ENCODE data around the gene TCP11.
A peak's percentile ranks its signal among the peaks of the same experiment; 100 is the strongest.

Gene TCP11

GRCh38 chr6:35174088-35174434, 32.9 kb upstream of the TCP11 start:
- no peak for TF ChIP-seq CTCF (IDR thresholded peaks at IDR 0.05; ENCODE audit: low read depth, low read length)
- in situ Hi-C loops (cut with HindIII; ENCODE audit: low sequenced_read_pairs): no loop called here
- H3K4me3 ChIP-seq (ENCODE audit: low read depth, low read length): no peak overlapping the region
- DNase-seq (ENCODE audit: low read depth, low spot score): no peak

DNA sequence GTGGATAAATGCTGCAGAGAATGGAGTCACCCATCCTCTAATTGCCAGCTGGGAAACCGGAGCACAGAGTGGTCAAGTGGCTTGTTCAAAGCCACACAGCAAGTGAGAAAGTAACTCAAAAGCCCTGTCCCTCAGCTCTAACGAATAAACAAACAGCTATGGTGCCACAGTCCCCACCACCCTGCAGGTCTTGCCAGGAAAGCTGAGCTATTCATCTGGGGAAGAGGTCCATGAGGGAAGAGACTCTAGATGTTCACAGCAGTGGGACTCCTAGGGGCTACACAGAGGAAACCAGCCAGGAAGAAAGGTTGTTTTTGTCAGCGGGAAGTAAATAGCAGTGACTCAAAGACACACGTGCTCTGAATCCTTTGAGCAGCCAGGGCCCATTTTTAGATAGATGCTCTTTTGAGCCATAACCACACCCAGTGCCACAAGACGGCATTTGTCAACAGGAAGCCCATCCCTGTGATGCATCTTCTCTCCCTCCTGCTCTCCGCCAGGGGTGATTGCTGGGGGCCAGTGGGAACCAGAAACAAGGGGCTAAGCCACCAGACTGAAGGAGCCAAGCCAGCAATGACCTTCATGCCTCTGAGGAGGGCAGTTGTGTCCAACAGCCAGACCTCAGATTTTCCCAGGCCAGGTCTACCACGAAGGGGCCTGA, 32.4 kb upstream of the TCP11 start:
- no peak for DNase-seq (ENCODE audit: low read depth, low spot score)
- no peak overlapping the region for H3K4me3 ChIP-seq (ENCODE audit: low read depth, low read length)
- TF ChIP-seq CTCF (IDR thresholded peaks at IDR 0.05; ENCODE audit: low read depth, low read length): no peak
- in situ Hi-C loops (cut with HindIII; ENCODE audit: low sequenced_read_pairs): no loop called here

GRCh38 chr6:35173044-35173426, 31.9 kb upstream of the TCP11 start:
- DNase-seq (ENCODE audit: low read depth, low spot score): no peak
- in situ Hi-C loops (cut with HindIII; ENCODE audit: low sequenced_read_pairs): no loop called here
- H3K4me3 ChIP-seq (ENCODE audit: low read depth, low read length): no peak overlapping the region
- no peak for TF ChIP-seq CTCF (IDR thresholded peaks at IDR 0.05; ENCODE audit: low read depth, low read length)

- in situ Hi-C loops (cut with HindIII; ENCODE audit: low sequenced_read_pairs): no loop called here
- DNase-seq (ENCODE audit: low read depth, low spot score): no peak
- no peak for TF ChIP-seq CTCF (IDR thresholded peaks at IDR 0.05; ENCODE audit: low read depth, low read length)
- H3K4me3 ChIP-seq (ENCODE audit: low read depth, low read length): no peak overlapping the region
Measured at GRCh38 chr6:35170891-35171290, 29.8 kb upstream of the TCP11 start.

GRCh38 chr6:35170166-35170565, 29.0 kb upstream of the TCP11 start:
- in situ Hi-C loops (cut with HindIII; ENCODE audit: low sequenced_read_pairs): no loop called here
- peak; percentile 52 for DNase-seq (ENCODE audit: low read depth, low spot score)
- H3K4me3 ChIP-seq (ENCODE audit: low read depth, low read length): no peak overlapping the region
- TF ChIP-seq CTCF (IDR thresholded peaks at IDR 0.05; ENCODE audit: low read depth, low read length): no peak

DNA sequence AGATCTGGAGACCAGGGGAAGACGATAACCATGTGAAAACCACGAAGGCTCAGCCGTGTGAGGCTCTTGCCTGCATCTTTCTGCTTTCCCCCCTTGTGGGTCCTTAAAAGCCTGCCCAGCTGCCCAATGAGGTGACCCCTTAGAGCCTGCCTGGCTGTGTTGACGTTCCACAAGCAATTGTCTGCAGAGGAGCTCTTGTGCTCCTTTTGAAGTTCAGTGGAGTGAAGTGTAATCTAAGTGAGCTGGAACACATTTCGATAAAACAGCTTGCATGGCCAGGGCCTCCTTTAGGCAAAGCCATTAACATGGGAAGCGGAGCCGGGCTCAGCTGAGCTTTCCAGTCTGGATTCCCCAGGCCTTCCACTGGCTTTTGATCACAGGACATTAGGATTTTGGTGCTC, 27.3 kb upstream of the TCP11 start:
- no peak for TF ChIP-seq CTCF (IDR thresholded peaks at IDR 0.05; ENCODE audit: low read depth, low read length)
- H3K4me3 ChIP-seq (ENCODE audit: low read depth, low read length): no peak overlapping the region
- in situ Hi-C loops (cut with HindIII; ENCODE audit: low sequenced_read_pairs): no loop called here
- DNase-seq (ENCODE audit: low read depth, low spot score): no peak

DNA sequence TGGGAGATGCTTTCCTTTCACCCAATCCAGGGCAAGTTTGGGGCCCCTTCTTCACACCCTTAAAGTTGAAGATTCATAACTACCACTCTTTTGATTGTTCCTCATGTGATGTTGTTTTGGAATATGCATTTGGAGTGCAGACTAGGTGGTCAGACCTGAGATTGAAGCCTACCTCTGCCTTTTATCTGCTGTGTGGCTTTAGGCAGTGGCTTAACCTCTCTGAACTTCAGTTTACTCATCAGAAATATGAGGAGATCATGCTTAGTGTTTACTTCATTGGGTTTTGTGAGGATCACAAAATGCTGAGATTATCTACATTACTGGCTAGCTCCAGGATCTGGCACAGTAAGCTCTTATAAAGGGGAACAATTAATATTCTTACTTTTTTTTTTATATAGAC, 26.4 kb upstream of the TCP11 start:
- in situ Hi-C loops (cut with HindIII; ENCODE audit: low sequenced_read_pairs): no loop called here
- DNase-seq (ENCODE audit: low read depth, low spot score): no peak
- no peak overlapping the region for H3K4me3 ChIP-seq (ENCODE audit: low read depth, low read length)
- no peak for TF ChIP-seq CTCF (IDR thresholded peaks at IDR 0.05; ENCODE audit: low read depth, low read length)

All from astrocyte of the spinal cord (primary cell).